ENCODE measurements around the gene NFIB.

- no peak for TF ChIP-seq EZH2 (IDR thresholded peaks at IDR 0.05; ENCODE audit: borderline replicate concordance)
- TF ChIP-seq CTCF (IDR thresholded peaks at IDR 0.05; ENCODE audit: poor library complexity), result no peak
- TF ChIP-seq EZH2phosphoT487 (IDR thresholded peaks at IDR 0.05; ENCODE audit: low read depth, severe bottlenecking, unreplicated experiment), result no peak
Measured at GRCh38 chr9:14260101-14260500, 53.8 kb downstream of the NFIB start.

Measured in hepatocyte (in vitro differentiated cells).